Spleen (tissue), 7 donors: ENCODE measurements around the gene DNAJB6.

ENCODE experiments used
- POLR2AphosphoS5 ChIP-seq, 3 donors: sonication (generic); formaldehyde crosslinking; IDR thresholded peaks; one replicate each; pipeline ENCODE4 v1.5.1; 2017; ENCODE audit warnings: antibody characterized with exemption in 3 of 3
- TF ChIP-seq, protein P1 (sequence below), 11 experiments: fragments of 200-600 bp in 7 of 11; fragments of 450-650 bp in 4 of 11; sonication (generic) in 4 of 11; IDR thresholded peaks in 8 of 11; conservative IDR thresholded peaks in 3 of 11; 1 replicate in 7 of 11; 2 replicates in 4 of 11; pipeline versions ENCODE4 v1.4.0 to v1.8.0; 2016 to 2021; ENCODE audit warnings: antibody characterized with exemption in 11 of 11, inconsistent platforms in 4 of 11, mild to moderate bottlenecking in 1 of 11
- donor health status: DM: no; HTN: no; CAD: no; lungs with moderate emphysema.
- donor health status: DM: no; HTN: no; CAD: no.
- donor health status: DM: no; HTN: no; CAD: no.

GRCh38 chr7:157442456-157442855, 105.7 kb downstream of the DNAJB6 start:
- TF ChIP-seq, protein P1, sequence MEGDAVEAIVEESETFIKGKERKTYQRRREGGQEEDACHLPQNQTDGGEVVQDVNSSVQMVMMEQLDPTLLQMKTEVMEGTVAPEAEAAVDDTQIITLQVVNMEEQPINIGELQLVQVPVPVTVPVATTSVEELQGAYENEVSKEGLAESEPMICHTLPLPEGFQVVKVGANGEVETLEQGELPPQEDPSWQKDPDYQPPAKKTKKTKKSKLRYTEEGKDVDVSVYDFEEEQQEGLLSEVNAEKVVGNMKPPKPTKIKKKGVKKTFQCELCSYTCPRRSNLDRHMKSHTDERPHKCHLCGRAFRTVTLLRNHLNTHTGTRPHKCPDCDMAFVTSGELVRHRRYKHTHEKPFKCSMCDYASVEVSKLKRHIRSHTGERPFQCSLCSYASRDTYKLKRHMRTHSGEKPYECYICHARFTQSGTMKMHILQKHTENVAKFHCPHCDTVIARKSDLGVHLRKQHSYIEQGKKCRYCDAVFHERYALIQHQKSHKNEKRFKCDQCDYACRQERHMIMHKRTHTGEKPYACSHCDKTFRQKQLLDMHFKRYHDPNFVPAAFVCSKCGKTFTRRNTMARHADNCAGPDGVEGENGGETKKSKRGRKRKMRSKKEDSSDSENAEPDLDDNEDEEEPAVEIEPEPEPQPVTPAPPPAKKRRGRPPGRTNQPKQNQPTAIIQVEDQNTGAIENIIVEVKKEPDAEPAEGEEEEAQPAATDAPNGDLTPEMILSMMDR (IDR thresholded peaks at IDR 0.05 in 8 of 11, conservative IDR thresholded peaks at IDR 0.05 in 3 of 11): no peak
- no peak for TF ChIP-seq POLR2AphosphoS5 (IDR thresholded peaks at IDR 0.05)
